Immature natural killer cell (primary cell): ENCODE results near the gene PDXP. TPM values are rescaled to one million over a fixed set of nuclear protein-coding genes. Genes with fewer than 3 reads are reported as not detected.
A peak's percentile ranks its signal among the peaks of the same experiment; 100 is the strongest.

Experiments
- DNase-seq, 3 donors: peaks; one replicate each; pipeline ENCODE4 v3.0.0; 2022; ENCODE audit warnings: mixed read lengths in 1 of 3
- H3K27ac Mint-ChIP-seq, 6 donors: one replicate each; pipeline ENCODE4 v1.8.0; 2020; ENCODE audit warnings: mixed read lengths in 6 of 6, mild to moderate bottlenecking in 5 of 6, inconsistent platforms in 4 of 6, moderate library complexity in 3 of 6
- H3K27me3 Mint-ChIP-seq, 3 donors: one replicate each; pipeline ENCODE4 v1.8.0; 2020 to 2021; ENCODE audit warnings: low read depth in 3 of 3, mild to moderate bottlenecking in 3 of 3, mixed read lengths in 3 of 3, moderate library complexity in 3 of 3, inconsistent platforms in 1 of 3
- H3K36me3 Mint-ChIP-seq, 3 donors: one replicate each; pipeline ENCODE4 v1.8.0; 2020; ENCODE audit warnings: mixed read lengths in 3 of 3, inconsistent platforms in 2 of 3, mild to moderate bottlenecking in 2 of 3
- H3K4me1 Mint-ChIP-seq, 2 donors: one replicate each; pipeline ENCODE4 v1.8.0; 2020; ENCODE audit warnings: inconsistent platforms in 2 of 2, mild to moderate bottlenecking in 2 of 2, mixed read lengths in 2 of 2, moderate library complexity in 1 of 2
- H3K4me3 Mint-ChIP-seq, 5 donors: one replicate each; pipeline ENCODE4 v1.8.0; 2020; ENCODE audit warnings: mild to moderate bottlenecking in 5 of 5, mixed read lengths in 5 of 5, inconsistent platforms in 3 of 5, moderate library complexity in 3 of 5
- H3K9me3 Mint-ChIP-seq, 6 donors: one replicate each; pipeline ENCODE4 v1.8.0; 2020; ENCODE audit warnings: mild to moderate bottlenecking in 6 of 6, mixed read lengths in 6 of 6, inconsistent platforms in 4 of 6, moderate library complexity in 3 of 6
- polyA plus RNA-seq, 3 donors: library from polyadenylated mRNA; unstranded; fragments of 300-500 nt; fragmentation: Illumina TruSeq; gene quantifications; one replicate each; pipeline ENCODE4 v1.2.3, GENCODE V29; 2021

PDXP gene
- polyA plus RNA-seq, 3 donors from 2014 or later: 2.2 to 13.2 (median 7.7) TPM

DNA sequence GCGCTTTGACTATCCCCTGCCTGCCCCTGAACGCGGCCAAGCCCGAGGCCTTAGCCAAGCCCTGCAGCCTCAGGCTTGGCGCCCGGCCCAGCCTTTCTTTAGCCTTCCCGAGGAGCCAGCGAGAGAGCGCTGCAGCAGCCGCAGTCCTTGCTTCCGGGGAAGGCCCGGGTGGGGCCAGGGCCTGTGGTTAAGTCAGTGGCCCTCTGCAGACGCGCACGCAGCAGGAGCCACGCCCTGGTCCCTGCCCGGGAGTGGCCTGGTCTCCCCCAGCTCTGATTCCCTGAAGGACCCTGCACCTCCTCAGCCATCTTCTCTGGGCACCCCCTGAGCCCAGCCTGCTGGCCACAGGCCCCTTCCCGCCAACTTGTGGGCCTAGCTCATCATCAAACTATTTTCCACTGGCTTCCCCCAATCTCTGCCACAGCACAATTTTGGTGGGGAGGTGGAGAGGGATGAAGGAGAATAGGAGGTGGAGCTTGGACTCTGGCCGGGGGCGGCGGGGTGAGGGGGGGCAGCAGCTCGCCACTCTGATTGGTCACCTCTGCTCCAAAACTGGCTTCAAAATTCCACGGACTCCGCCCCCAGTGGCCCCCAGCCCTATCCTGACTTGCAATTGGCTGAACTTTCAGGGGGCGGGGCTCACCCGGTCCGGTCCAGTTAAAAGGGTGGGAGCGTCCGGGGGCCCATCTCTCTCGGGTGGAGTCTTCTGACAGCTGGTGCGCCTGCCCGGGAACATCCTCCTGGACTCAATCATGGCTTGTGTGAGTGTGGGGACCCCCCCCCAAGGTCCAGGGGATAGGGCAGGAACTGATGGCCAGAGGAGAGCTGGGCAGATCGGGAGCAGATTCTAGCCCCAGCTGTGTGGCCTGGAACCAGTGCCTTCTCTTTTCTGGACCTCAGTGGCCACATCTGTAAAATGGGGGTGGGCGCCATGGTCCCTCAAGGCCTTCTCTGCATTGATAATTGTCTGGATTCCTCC lies 16.7 kb downstream of the PDXP start, which contains the start of gene LGALS1:
Gene LGALS1, plus strand, starts transcription at position 686 of the 979 bp plus-strand sequence. Its CDS starts 67 bp downstream, at position 753.
- peaks cover 47 to 52% of the 10 kb centered on the region in 2 donors for H3K4me1 Mint-ChIP-seq
- no peaks in the 10 kb centered on the region for H3K9me3 Mint-ChIP-seq
- DNase-seq: peak; percentile 54 to 67 (median 65)
- no peaks in the 10 kb centered on the region for H3K36me3 Mint-ChIP-seq
- peak within 1 kb of the TSS; percentile 90 to 97 (median 93) for H3K4me3 Mint-ChIP-seq
- H3K27me3 Mint-ChIP-seq: peaks cover 4 to 9% (median 5%) of the 10 kb centered on the region in 3 donors
- H3K27ac Mint-ChIP-seq: peak within 1 kb of the TSS; percentile 97 to 100 (median 99)

DNA sequence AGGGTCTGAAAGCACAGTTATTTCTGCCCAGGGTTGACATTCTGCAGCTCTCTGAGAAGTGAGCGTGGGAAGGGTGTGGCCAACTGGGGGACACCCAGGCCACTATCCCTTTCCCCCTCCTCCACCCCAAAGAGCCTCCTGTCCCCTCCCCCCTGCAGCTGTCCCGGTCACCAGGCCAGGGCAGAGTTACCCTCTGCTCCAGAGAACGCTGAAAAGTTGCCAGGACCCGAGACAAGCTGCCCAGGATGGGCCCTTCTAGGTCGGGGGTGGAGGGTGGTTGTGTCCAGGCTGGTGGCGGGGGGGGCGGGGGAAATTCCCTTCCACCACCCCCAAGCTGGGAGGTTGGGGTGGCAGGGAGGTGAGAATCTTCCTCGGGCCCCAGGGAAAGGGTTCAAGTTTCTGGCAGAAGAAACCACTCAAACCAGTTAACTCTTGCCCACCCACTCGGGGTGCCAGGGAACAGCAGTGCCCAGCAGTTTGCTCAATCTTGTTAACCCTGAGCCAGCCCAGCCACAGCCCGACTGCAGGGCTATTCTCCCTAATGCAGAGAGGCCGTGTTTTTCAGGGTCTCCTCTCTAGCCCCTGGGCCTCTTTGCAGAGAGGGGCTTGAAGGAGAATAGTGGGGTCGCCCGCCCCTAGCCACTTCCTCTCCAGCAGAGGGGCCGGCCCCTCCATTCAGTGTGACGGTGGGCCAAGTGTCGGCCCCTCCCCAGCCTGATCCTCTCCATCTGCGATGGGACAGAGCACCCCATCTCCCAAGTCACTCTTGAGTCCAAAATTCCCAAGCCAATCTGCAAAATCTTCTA lies 17.6 kb downstream of the PDXP start:
- H3K27ac Mint-ChIP-seq: peak overlapping the region; percentile 97 to 100 (median 99)
- H3K4me3 Mint-ChIP-seq: peak overlapping the region; percentile 90 to 97 (median 93)
- H3K36me3 Mint-ChIP-seq: no peaks in the 10 kb centered on the region
- peaks cover 50 to 55% of the 10 kb centered on the region in 2 donors for H3K4me1 Mint-ChIP-seq
- peak; percentile 28 to 40 (median 29) for DNase-seq
- H3K9me3 Mint-ChIP-seq: no peaks in the 10 kb centered on the region
- peaks cover 4 to 9% (median 5%) of the 10 kb centered on the region in 3 donors for H3K27me3 Mint-ChIP-seq

DNA sequence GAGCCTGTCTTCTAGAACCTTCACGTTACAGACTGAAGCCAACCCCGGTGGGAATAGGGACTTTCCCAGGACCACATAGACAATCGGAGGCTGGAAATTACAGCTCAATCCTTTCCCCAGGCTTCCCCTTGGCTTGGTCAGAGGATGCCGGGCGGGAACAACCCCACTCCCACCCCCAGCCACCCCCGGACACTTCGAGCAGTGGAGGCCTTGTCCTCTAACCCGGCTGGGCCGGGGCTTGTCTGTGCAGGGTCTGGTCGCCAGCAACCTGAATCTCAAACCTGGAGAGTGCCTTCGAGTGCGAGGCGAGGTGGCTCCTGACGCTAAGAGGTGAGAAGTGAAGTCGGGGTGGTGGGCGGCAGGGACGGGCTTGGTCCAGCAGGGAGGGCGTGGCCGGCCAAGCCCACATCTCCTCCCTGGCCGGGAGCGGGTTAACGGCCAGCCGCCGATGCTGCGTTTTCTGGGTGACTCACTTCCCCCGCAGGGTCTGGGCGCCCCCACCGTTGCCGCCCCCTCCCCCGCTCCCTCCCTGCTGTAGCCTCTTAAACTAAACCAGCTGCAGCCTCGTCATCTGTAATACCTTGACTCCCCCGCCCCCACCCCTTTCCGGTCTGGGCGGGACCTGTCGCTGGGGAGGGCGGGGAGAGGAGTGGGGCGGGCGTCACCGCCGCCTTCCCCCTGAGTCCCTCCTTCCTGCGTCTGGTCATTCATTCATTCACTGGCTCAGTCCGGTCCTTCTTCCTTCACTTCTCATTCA lies 18.4 kb downstream of the PDXP start:
- peak overlapping the region; percentile 97 to 100 (median 99) for H3K27ac Mint-ChIP-seq
- H3K27me3 Mint-ChIP-seq: peaks cover 4 to 9% (median 5%) of the 10 kb centered on the region in 3 donors
- peak overlapping the region; percentile 90 to 97 (median 93) for H3K4me3 Mint-ChIP-seq
- H3K9me3 Mint-ChIP-seq: no peaks in the 10 kb centered on the region
- DNase-seq: peak; percentile 92 to 94 (median 92)
- H3K36me3 Mint-ChIP-seq: no peaks in the 10 kb centered on the region
- H3K4me1 Mint-ChIP-seq: peaks cover 57 to 60% of the 10 kb centered on the region in 2 donors

DNA sequence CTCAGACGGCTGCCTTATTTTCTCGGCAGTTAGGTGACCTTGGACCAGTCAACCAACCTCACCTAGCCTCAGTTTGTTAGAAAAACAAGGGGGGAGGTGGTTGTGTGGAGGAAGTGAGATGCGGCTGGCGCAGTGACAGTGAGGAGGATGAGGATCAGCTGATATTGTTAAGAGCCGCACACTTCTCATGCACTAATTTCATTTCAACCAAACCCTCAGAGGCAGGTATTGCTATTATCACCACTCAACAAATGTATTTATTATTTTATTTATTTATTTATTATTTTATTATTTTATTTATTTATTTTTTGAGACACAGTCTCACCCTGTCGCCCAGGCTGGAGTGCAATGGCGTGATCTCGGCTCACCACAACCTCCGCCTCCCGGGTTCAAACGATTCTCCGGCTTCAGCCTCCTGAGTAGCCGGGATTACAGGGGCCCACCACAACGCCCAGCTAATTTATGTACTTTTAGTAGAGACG lies 19.0 kb downstream of the PDXP start:
- Mint-ChIP-seq H3K4me3 (peak overlapping the region; percentile 90 to 97 (median 93)), H3K9me3 (no peaks in the 10 kb centered on the region), H3K4me1 (peaks cover 51 to 55% of the 10 kb centered on the region in 2 donors), H3K36me3 (no peaks in the 10 kb centered on the region), H3K27me3 (peaks cover 4 to 9% (median 5%) of the 10 kb centered on the region in 3 donors), H3K27ac (peak overlapping the region; percentile 97 to 100 (median 99))
- no peak for DNase-seq

DNA sequence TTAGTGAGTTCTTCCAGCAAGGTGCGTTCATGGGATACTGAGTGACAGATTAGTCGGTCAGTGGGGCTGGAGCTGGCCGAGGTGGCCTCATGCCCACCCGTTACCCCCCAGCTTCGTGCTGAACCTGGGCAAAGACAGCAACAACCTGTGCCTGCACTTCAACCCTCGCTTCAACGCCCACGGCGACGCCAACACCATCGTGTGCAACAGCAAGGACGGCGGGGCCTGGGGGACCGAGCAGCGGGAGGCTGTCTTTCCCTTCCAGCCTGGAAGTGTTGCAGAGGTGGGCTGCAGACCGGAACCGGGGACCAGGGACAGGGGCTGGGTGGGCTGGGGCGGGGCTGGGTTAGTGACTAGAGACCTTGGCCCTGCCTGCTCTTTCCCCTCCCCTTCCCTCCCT lies 19.8 kb downstream of the PDXP start:
- Mint-ChIP-seq H3K27ac (peak overlapping the region; percentile 92 to 100 (median 98)), H3K4me3 (peak overlapping the region in 3 of 5 donors; percentile 67 to 97 (median 92)), H3K4me1 (peaks cover 48 to 51% of the 10 kb centered on the region in 2 donors), H3K27me3 (peaks cover 4 to 9% (median 5%) of the 10 kb centered on the region in 3 donors), H3K36me3 (no peaks in the 10 kb centered on the region), H3K9me3 (no peaks in the 10 kb centered on the region)
- no peak for DNase-seq

DNA sequence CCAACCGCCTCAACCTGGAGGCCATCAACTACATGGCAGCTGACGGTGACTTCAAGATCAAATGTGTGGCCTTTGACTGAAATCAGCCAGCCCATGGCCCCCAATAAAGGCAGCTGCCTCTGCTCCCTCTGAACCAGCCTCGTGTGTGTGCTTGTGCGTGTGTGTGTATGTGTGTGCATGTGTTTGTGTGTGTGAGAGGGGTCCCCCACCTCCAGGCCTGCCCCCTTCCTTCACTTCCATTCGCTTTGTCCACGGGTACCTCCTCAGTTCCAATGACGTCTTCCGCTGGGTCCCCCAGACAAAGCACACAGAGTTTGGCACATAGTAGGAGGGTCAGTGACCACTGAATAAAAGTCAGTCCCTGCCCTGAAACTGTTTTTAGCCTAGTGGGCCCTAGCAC lies 21.1 kb downstream of the PDXP start:
- H3K36me3 Mint-ChIP-seq: no peaks in the 10 kb centered on the region
- peaks cover 2 to 7% (median 5%) of the 10 kb centered on the region in 3 donors for H3K27me3 Mint-ChIP-seq
- H3K4me3 Mint-ChIP-seq: peak overlapping the region in 1 of 5 donors; percentile 51
- H3K9me3 Mint-ChIP-seq: no peaks in the 10 kb centered on the region
- H3K27ac Mint-ChIP-seq: peak overlapping the region in 5 of 6 donors; percentile 80 to 86 (median 81)
- H3K4me1 Mint-ChIP-seq: peaks cover 42 to 48% of the 10 kb centered on the region in 2 donors
- no peak for DNase-seq

DNA sequence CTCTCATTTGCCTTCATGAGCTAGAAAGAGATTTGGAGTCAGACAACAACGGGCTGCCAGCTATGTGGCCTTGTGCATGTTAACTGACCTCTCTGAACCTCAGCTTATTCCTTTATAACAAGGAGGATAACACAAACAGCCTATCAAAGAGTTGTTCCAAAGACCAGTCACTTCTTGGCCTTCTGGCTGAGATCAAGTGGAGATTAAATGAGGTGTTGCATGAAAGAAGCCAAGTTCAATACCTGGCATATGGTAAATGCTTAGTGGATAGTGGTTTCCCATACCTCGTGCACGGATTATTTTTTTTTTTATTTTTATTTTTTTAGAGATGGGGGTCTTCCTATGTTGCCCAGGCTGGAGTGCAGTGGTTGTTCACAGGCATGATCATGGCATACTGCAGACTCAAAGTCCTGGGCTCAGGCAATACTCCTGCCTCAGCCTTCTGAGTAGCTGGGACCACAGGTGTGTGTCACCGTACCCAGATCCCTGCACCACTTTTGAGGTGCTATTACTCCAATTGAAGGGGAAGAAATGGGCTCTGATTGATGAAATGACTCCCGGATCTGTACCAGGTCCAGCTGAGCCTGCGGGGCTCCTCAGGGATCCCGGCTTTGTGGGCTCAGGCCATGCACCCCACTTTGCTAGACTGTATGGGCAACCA lies 21.8 kb downstream of the PDXP start:
- Mint-ChIP-seq H3K9me3 (no peaks in the 10 kb centered on the region), H3K27me3 (peaks cover 2 to 7% (median 5%) of the 10 kb centered on the region in 3 donors), H3K27ac (peak overlapping the region in 5 of 6 donors; percentile 80 to 86 (median 81)), H3K4me1 (peaks cover 39 to 43% of the 10 kb centered on the region in 2 donors), H3K4me3 (no peak overlapping the region), H3K36me3 (no peaks in the 10 kb centered on the region)
- no peak for DNase-seq

DNA sequence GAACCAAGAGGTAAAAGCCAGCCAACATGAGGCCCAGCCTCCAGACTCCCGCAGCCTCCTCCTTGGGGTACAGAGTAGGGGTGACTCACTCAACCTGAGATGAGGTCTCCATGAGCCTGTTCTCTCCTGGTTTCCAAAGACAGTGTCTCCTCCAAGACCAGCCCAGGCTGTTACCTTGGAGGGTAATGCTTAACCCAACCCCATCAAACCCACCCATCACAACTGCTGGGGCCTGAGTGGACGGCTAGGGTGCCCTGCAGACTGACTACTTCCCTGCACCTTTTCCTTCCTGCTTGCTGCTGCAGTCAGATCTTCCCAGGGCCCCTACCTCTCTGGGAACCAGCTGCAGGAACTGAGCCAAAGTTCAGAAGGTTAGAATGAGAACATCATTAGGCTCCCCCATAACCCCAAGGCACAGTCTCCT lies 22.5 kb downstream of the PDXP start:
- Mint-ChIP-seq H3K9me3 (no peaks in the 10 kb centered on the region), H3K4me1 (peaks cover 37 to 40% of the 10 kb centered on the region in 2 donors), H3K27ac (peak overlapping the region in 5 of 6 donors; percentile 42 to 81 (median 60)), H3K36me3 (no peaks in the 10 kb centered on the region), H3K4me3 (no peak overlapping the region), H3K27me3 (peaks cover 3 to 8% (median 5%) of the 10 kb centered on the region in 3 donors)
- no peak for DNase-seq

DNA sequence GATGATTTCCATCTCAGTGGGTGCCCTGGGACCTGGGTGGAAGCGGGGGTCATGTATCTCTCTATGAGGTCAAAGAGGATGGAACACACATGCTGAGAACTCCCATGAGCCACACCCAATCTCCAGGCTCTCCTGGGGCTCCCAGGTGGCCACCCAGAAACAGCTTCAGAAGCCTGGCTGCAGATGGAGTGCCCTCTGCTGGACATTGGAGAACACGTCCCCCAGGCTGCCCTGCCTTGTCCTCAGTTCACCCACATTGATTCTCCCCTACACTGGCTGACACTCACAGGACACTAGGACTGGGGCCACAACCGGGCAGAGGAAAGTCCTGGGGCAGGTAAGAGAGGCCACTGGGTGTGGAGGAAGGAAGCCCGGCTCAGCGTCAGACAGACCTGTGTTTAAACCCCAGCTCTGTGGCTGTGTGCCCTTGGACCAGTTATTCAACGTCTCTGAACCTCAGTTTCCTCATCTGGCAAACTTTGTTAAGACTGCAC lies 23.1 kb downstream of the PDXP start:
- no peaks in the 10 kb centered on the region for H3K9me3 Mint-ChIP-seq

DNA sequence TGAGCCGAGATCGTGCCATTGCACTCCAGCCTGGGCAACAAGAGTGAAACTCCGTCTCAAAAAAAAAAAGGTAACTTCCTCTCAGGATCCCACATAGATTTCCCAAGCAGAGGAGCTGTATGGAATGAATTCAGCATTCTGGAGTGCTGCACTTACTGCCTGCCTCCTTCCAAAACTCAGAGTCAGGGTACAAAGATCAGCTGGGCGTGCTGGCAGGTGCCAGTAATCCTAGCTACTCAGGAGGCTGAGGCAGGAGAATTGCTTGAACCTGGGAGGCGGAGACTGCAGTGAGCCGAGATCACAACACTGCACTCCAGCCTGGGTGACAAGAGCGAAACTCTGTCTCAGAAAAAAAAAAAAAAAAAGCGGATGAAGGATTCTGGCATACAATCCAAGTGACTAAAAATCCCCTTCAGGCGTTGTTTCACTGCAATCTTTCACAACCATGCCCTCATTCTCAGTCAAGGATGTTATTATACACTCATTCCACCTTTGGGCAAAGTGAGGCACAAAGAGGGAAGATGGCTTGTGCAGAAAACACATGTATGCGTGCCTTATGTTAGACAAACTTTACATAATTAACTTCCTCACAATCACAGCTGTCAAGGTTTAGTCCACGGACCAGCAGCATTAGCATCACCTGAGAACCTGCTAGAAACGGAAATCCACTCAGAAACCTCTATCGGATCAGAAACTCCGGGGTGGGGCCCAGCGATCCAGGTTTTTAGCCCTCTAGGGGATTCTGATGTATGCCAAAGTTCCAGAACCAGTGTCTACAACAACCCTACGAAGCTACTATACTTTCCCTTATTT lies 26.5 kb downstream of the PDXP start:
- peak overlapping the region in 4 of 5 donors; percentile 94 to 98 (median 98) for H3K4me3 Mint-ChIP-seq
- peaks cover 36 to 41% of the 10 kb centered on the region in 2 donors for H3K4me1 Mint-ChIP-seq
- DNase-seq: no peak
- peaks cover 0 to 10% (median 7%) of the 10 kb centered on the region in 3 donors for H3K36me3 Mint-ChIP-seq
- peak overlapping the region in 3 of 6 donors; percentile 92 to 98 (median 97) for H3K27ac Mint-ChIP-seq
- H3K9me3 Mint-ChIP-seq: no peaks in the 10 kb centered on the region
- H3K27me3 Mint-ChIP-seq: peaks cover 2 to 6% (median 3%) of the 10 kb centered on the region in 3 donors

More for the DNA sequence above, 23.1 kb downstream of the PDXP start:
- Mint-ChIP-seq H3K4me1 (peaks cover 38 to 41% of the 10 kb centered on the region in 2 donors), H3K4me3 (no peak overlapping the region), H3K36me3 (no peaks in the 10 kb centered on the region), H3K27ac (peak overlapping the region in 5 of 6 donors; percentile 33 to 82 (median 63)), H3K27me3 (peaks cover 3 to 9% (median 5%) of the 10 kb centered on the region in 3 donors)
- peak; percentile 66 to 75 (median 71) for DNase-seq
